Activated B cell treated with CpG ODN at 0.5 μM for 24 hours (primary cell): ENCODE data around the gene ABCA7. TPM values are rescaled to one million over a fixed set of nuclear protein-coding genes. Genes with fewer than 3 reads are reported as not detected.
A peak's percentile ranks its signal among the peaks of the same experiment; 100 is the strongest.

Experiments
- ATAC-seq: fragments of 200-7000 bp; cut with Tn5 transposase; one replicate; pipeline ENCODE4 v1.10.0; 2021; ENCODE audit warnings: low read depth, mild to moderate bottlenecking, moderate library complexity
- CTCF ChIA-PET: fragments of 350-600 bp; sonication (Branson Sonifier 250); formaldehyde crosslinking; loops from one replicate; lab custom pipeline; 2021; ENCODE audit warnings: antibody characterized with exemption; lab: Charles Lee
- POLR2A ChIA-PET: fragments of 350-600 bp; sonication (Branson Sonifier 250); formaldehyde crosslinking; loops from one replicate; lab custom pipeline; 2021; ENCODE audit warnings: antibody characterized with exemption; lab: Charles Lee
- DNase-seq: peaks from one replicate; pipeline ENCODE4 v3.0.0; 2022
- H3K27ac Mint-ChIP-seq: one replicate; pipeline ENCODE4 v1.8.0; 2020; ENCODE audit warnings: mixed read lengths
- H3K27me3 Mint-ChIP-seq: one replicate; pipeline ENCODE4 v1.8.0; 2021; ENCODE audit warnings: mixed read lengths
- H3K36me3 Mint-ChIP-seq: one replicate; pipeline ENCODE4 v1.8.0; 2021; ENCODE audit warnings: low read depth, mixed read lengths
- H3K4me1 Mint-ChIP-seq: one replicate; pipeline ENCODE4 v1.8.0; 2021; ENCODE audit warnings: mixed read lengths
- H3K4me3 Mint-ChIP-seq: one replicate; pipeline ENCODE4 v1.8.0; 2020; ENCODE audit warnings: mild to moderate bottlenecking, mixed read lengths
- H3K9me3 Mint-ChIP-seq: one replicate; pipeline ENCODE4 v1.8.0; 2020; ENCODE audit warnings: mixed read lengths
- CTCF ChIP-seq: fragments of 200-600 bp; IDR thresholded peaks from one replicate; pipeline ENCODE4 v1.8.0; 2022; ENCODE audit warnings: antibody characterized with exemption, mild to moderate bottlenecking
- intact Hi-C: fragments of 100-400 bp; cut with micrococcal nuclease; formaldehyde crosslinking; loops from one replicate; pipeline ENCODE4 v1.15.1; 2024
- total RNA-seq: library from RNA; stranded (reverse); gene quantifications from 2 replicates; pipeline ENCODE4 v1.2.3, GENCODE V29; 2022

The ABCA7 gene
- total RNA-seq, 1 donor from 2014 or later: 188 TPM

- no peak for TF ChIP-seq CTCF
- H3K9me3 Mint-ChIP-seq: no peaks in the 10 kb centered on the region
- ChIA-PET CTCF (no interaction called here), POLR2A (interaction anchor here (0.8 kb wide), 1 partner anchor 10 kb away, joined by 3 read pairs; no protein-coding TSS in a partner anchor)
- peaks cover 29% of the 10 kb centered on the region for H3K36me3 Mint-ChIP-seq
- no peak overlapping the region for H3K4me3 Mint-ChIP-seq
- no peaks in the 10 kb centered on the region for H3K27me3 Mint-ChIP-seq
- peaks cover 41% of the 10 kb centered on the region for H3K4me1 Mint-ChIP-seq
- intact Hi-C loops: no loop called here
- H3K27ac Mint-ChIP-seq: no peak overlapping the region
- no peak for DNase-seq
- ATAC-seq: no peak
Observed at GRCh38 chr19:1014161-1015060, 25.5 kb upstream of the ABCA7 start.

- DNase-seq (no peak), ATAC-seq (no peak)
- intact Hi-C loops: no loop called here
- no peak for TF ChIP-seq CTCF
- POLR2A ChIA-PET: interaction anchor here (0.6 to 1.1 kb wide), 2 partner anchors 11 to 152 kb away, joined by 6 to 7 read pairs; partner anchors contain the start of gene CNN2
- H3K9me3 Mint-ChIP-seq: no peaks in the 10 kb centered on the region
- H3K27me3 Mint-ChIP-seq: no peaks in the 10 kb centered on the region
- peaks cover 49% of the 10 kb centered on the region for H3K4me1 Mint-ChIP-seq
- peaks cover 24% of the 10 kb centered on the region for H3K36me3 Mint-ChIP-seq
- CTCF ChIA-PET: no interaction called here
- H3K4me3 Mint-ChIP-seq: no peak overlapping the region
- H3K27ac Mint-ChIP-seq: no peak overlapping the region
Observed at GRCh38 chr19:1015061-1015781, 24.7 kb upstream of the ABCA7 start.

GRCh38 chr19:1015782-1016646 is 23.9 kb upstream of the ABCA7 start:
- intact Hi-C loops: no loop called here
- Mint-ChIP-seq H3K36me3 (peaks cover 23% of the 10 kb centered on the region), H3K9me3 (no peaks in the 10 kb centered on the region), H3K4me3 (no peak overlapping the region), H3K27me3 (no peaks in the 10 kb centered on the region), H3K4me1 (peaks cover 51% of the 10 kb centered on the region), H3K27ac (no peak overlapping the region)
- no peak for TF ChIP-seq CTCF
- CTCF ChIA-PET: no interaction called here
- POLR2A ChIA-PET: interaction anchor here (0.6 to 1.1 kb wide), 6 partner anchors 10 to 163 kb away, joined by 3 to 7 read pairs (median 3); partner anchors contain the start of genes ARHGAP45 and CNN2
- ATAC-seq: no peak
- no peak for DNase-seq

- intact Hi-C loops: no loop called here
- POLR2A ChIA-PET: interaction anchor here (0.5 to 1.8 kb wide), 7 partner anchors 9 to 162 kb away, joined by 3 to 7 read pairs (median 3); partner anchors contain the start of genes ABCA7, ARHGAP45 and CNN2
- DNase-seq (no peak), ATAC-seq (no peak)
- Mint-ChIP-seq H3K27me3 (no peaks in the 10 kb centered on the region), H3K9me3 (no peaks in the 10 kb centered on the region), H3K4me1 (peaks cover 57% of the 10 kb centered on the region), H3K4me3 (peak overlapping the region; percentile 71), H3K27ac (peak overlapping the region; percentile 59), H3K36me3 (peaks cover 27% of the 10 kb centered on the region)
- CTCF ChIA-PET: no interaction called here
- no peak for TF ChIP-seq CTCF
Observed at GRCh38 chr19:1016647-1017114, 23.2 kb upstream of the ABCA7 start.
